GM21576 (cell line): Measurements from ENCODE around the gene ICA1.

Experiments used
- ATAC-seq: cut with Tn5 transposase; IDR thresholded peaks from one replicate; pipeline ENCODE4 v1.9.1; 2021; ENCODE audit warnings: mild to moderate bottlenecking, moderate library complexity; ENCODE audit not compliant: unreplicated experiment

ICA1 gene

GRCh38 chr7:8228766-8229674 is 32.9 kb downstream of the ICA1 start:
- ATAC-seq: no peak

- ATAC-seq: no peak
Observed at GRCh38 chr7:8228068-8228467, 33.9 kb downstream of the ICA1 start.

- no peak for ATAC-seq
Observed at GRCh38 chr7:8227261-8227660, 34.7 kb downstream of the ICA1 start.

- no peak for ATAC-seq
Observed at GRCh38 chr7:8226501-8226900, 35.5 kb downstream of the ICA1 start.

DNA sequence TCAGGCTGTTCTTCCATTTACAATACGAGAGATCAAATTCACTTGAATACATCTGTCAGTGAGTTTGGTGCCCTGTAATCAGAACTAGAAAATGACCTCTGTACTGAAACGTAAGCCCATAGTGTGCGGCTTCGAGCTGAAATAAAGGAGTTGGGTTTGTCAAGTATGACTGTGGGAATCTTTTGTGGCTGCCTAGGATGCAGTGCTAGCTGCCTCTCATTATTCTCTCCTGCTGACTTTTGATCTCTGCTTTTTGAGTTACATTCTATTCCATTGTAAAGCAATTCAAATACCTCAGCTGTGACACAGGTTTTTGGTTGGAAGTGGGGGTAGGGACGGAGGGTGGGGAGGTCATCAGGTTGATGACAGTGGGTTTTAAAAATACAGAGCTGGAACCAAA is 40.4 kb downstream of the ICA1 start:
- no peak for ATAC-seq

DNA sequence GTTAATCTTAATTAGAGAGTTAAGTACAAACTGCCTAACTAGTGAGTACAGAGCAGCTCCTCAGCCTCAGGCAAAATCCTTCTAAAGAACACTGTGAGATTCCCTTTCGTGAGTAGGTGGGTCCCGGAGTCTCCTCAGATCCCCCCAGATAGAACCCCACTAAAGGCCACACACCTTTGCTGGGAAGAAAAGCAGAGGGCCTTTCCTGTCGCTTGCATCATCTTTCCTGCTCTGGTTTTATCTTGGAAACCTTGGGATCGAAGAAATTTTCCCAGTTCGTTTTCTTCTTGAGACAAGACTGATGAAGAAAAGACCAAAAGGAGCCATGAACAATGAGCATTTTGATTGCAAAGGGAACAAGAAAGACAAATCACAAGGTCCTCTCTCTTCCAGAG is 40.9 kb downstream of the ICA1 start:
- ATAC-seq: no peak

- ATAC-seq: no peak
Observed at GRCh38 chr7:8220376-8221100, 41.4 kb downstream of the ICA1 start.

DNA sequence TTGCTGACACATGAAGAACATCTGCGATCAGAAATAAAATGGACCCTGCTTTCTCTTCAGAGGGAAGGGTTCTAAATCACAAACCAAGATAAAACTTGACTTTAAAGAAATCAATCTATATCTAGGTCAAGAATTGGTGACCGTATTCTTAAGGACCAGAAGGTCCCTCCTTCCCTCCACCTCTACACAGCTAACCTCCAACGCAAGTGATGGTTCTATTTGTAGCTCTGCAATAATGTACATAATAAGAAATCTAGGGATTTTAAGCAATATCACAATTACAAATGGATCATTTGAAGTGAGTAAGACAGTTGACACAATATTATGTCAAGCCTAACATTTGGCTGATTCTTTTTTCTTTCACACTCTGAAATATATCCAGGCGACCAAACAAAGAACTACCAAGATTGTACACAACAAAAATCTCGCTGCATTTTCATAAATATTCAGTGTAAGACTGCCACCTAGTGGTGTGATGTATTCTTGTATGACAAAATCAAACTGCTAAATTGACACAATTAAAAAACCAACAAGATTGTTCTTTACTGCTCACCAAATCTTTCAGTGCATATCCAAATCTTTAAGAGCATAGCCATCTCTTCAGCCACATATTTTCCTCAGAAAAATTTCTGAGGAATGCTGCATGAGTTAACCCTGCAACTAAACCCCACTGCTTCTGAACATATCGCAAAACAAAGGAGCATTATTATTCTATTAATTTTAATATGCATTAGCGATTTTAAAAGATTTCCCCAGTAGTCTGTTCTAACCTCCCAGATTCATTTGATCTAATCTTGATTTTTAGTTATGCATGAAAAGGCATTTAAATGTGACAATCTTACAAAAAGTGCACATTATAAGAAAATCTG is 44.5 kb downstream of the ICA1 start:
- no peak for ATAC-seq

- no peak for ATAC-seq
Observed at GRCh38 chr7:8216334-8216690, 45.7 kb downstream of the ICA1 start.

DNA sequence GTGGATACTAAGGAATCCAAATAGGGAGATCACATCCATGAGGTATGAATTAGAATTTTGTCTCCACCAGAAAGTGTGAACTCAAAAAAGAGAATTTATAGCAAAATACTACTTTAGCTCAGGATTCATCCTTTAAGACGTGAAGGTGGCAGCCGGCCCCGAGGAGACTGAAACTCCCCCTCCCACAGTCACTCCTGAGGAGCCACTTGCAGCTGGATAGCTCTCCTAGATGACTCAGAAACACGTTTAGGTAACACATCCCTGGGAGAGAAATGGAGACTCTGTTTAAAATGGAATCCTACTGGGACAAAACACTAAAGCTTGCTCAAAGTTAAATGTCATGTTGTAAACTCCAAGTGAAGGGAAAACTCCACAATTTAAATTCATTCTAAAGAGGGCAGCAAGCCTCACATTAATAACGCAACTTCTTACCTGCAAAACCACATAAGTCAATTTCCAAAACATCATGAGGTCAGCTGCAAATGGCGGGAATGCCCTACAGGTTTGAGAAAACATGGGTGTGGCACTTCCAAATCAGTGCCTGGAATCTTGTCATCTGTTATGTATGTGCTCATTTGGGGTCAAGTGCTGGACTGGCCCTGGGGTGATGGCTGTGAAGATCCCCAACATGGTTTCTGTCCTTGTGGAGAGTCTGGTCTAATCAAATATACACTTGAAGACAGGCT is 46.2 kb downstream of the ICA1 start:
- no peak for ATAC-seq

DNA sequence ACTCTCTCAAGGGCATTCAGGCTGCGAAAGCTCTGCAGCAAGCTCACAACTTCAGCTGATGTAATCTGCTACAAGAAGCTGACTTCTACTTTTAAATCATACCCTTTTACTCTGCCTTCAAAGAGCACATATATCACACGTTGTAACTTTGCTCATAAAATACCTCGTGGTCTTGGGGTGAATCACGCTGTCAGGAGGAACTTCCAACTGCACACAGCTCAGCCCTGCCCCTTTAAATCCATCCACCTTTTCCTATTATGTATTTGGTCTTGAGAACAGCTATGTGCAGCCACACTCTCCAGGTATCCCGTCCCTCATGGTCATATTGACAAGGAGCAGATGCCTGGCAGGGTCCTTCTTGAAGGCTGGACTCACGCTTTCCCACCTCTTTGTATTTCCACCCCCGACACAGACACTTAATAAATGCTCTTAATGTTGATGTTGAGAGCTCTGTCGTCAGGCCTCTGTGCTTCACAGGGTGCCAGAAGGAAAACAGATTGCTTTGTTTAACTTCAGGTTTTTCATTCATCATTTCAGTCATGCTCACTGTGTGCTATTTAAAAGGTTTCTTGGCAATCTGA is 47.6 kb downstream of the ICA1 start:
- no peak for ATAC-seq

GRCh38 chr7:8213381-8213780 is 48.6 kb downstream of the ICA1 start:
- ATAC-seq: no peak

DNA sequence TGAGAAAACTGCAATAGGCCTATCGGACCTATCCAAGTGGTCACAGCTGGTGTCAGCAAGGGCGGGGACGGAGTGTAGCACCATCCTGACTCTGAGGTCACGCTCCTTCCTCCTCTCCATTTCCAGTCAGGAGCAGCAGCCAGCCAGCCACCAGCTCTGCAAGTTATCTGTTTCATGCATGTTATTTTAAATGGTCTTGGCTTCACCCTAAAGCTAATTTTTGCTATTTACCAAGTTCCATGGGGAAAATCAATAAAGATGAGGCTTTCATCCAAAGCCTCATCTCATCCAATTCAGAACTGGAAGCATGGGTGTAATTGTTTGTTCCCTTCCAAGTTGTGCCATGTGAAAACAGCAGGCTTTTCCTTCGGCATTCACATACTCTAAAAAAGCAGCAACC is 49.3 kb downstream of the ICA1 start:
- ATAC-seq: no peak

GRCh38 chr7:8211725-8212096 is 50.3 kb downstream of the ICA1 start:
- no peak for ATAC-seq

DNA sequence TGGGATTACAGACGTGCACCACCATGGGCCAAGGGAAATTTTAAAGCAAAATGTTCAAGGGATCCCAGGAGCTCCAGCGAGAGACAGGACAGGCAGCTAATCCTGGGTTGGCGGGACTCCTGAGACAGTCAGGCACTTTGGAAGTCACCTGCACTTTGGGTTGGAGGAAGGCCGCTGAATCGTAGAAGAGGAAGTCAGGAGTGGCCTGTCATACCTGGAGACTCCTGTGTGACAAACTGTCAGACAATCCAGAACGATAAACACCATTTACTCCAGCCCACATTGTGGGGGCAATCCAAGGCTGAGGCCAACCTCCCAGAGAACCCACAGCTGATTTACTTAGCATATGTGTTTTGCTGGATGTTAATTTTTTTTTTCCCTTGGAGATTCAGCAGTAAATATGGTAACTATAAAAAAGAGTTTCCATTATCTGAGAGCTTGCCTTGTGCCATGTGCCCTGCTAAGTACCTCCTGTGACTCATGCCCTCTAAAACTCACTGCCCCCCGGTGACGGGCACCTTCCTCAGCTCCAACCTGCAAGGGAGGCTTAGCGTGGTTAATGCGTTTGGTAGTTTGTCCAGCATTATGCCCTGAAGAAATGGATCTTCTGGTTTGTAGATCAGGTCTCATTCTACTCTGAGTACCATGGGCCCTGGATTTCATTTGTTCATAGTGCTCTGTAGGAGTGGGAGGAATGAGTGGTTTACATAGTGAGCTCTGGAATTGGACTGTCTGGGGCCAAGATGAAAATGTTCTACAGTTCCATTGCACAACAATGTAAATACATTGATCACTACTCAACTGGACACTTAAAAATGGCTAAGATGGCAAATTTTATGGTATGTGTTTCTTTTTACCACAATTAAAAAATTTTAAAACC is 50.9 kb downstream of the ICA1 start:
- ATAC-seq: no peak

DNA sequence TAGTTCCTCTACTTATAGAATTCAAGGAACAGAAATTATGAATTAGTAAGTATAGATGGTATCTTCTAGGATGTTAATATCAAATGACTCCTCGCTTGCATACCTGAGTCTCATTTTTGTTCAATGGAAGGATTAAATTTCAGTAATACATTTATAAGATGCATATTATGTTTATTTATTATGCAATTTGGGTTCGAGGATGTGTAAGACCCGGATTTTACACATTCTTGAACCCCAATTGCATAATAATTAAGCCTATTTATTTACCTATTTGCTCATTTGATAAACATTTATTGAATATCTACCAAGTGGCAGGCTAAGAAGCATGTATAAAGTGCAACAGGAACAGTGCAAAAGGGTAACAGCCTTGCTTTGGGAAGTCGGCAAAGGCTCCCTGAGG is 52.6 kb downstream of the ICA1 start:
- no peak for ATAC-seq

DNA sequence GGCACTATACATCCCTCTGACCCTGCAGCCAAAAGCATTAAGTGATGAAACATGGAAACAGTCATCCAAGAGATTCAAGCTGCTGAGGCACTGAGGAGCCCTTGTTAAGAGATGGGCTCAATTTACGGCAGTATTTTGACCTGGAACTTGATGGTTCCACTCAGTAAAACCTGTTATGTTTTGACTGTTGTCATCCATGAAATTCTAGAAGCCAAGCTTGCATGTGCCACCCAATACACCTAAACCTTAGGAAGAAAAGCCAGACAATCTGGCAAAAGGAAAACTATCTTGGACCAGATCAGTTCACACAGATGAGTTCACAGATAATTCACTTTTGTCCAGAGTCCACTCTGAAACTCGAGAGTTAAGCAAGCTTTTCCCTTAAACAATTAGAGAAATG is 53.2 kb downstream of the ICA1 start:
- ATAC-seq: no peak

GRCh38 chr7:8206956-8207355 is 55.0 kb downstream of the ICA1 start:
- no peak for ATAC-seq

DNA sequence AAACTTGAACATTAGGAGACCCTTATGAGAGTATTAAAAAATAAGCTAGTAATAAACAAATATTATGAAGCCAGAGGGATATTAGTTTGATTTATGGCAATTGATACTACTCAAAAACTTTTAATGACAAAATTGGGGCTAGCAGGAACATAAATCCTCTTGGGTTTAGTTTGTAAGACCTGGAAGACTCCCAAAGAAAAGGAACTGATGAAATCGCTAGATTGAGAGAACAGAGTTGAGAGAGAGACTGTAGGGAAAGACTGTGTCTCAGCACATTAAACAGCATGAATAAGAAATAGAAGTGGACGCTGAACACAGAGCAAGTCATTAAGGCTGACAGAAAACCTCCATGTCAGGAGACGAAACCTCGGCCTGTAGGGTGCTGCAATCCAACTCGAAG is 56.4 kb downstream of the ICA1 start:
- ATAC-seq: no peak

- no peak for ATAC-seq
Observed at GRCh38 chr7:8205031-8205387, 57.0 kb downstream of the ICA1 start.
